Nucleus accumbens (tissue), 56 donors: ENCODE measurements around the gene VAT1L.
A peak's percentile ranks its signal among the peaks of the same experiment; 100 is the strongest.

Source experiments
- DNase-seq, 56 donors: peaks; one replicate each; lab custom pipeline; 2025; lab: John Stamatoyannopoulos, UW

The VAT1L gene

DNA sequence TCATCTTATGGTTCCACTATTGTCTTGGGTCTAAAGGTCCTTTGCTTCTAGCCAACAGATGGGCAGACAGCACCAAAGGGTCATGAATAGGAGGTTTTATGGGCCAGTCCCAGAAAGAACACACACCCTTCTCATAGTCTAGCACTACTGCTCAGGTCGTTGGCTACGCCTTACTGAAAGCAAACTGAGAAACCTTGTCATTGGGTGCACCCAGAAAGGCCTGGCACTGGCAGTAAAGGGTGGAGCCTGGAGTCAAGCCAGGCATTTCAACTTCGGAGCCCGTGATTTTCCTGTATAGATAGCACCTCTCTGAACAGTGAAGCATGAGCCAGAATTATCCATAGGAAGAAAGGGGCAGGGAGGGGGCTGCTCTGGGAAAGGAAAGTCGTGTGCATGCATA, 74.9 kb downstream of the VAT1L start:
- DNase-seq = no peak

DNA sequence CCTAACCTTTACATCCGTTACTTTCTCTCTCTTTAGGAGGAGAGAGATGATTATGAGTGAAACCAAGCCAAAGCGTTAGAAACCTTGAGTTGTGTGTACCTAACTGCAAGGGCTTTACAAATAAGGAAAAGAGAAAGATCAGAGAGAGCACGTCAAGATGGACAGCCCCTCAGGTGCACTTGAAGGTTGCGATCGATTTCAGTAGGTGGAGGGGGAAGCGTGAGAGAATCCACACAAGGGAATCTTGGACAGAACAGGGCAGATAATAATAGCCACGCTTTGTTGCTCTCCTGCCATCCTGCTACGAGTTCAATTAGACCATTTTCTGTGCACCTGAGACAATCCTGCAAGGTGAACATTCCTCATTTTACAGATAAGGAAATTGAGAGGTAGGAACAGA, 78.4 kb downstream of the VAT1L start:
- no peak for DNase-seq

DNA sequence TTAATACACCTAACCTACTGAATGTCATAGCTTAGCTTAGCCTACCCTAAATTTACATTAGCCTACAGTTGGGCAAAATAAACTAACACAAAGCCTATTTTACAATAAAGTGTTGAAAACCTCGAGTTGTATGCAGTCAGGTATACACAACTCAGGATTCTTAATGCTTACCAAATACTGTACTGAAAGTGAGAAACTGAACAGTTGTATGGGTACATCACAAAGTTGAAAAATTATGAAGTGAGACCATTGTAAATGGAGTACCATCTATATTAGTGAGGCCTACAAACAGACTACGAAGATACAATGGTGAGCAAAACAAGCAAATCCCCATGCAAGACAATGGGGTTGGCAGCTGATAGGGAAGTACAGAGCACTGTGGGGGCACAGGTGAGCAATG, 79.7 kb downstream of the VAT1L start:
- no peak for DNase-seq

DNA sequence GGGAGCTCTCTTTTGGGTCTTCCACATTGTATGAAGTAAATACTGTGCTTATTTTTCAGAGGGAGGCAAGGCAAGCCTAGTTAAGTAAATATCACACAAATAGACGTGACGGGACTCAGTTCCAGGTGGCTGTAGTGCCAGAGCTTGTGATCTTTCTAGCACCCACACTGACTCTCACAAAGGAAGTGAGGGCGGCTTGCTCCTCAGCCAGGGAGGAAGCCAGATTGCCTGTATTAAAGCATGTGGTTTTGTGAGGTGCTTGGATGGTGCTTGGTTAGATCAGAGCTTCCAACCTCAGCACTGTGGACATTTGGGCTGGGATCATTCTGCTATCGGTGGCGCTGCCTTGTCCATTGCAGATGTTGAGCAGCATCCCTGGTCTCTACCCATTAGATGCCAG, 80.1 kb downstream of the VAT1L start:
- DNase-seq = peak in 1 of 56 donors; percentile 11

DNA sequence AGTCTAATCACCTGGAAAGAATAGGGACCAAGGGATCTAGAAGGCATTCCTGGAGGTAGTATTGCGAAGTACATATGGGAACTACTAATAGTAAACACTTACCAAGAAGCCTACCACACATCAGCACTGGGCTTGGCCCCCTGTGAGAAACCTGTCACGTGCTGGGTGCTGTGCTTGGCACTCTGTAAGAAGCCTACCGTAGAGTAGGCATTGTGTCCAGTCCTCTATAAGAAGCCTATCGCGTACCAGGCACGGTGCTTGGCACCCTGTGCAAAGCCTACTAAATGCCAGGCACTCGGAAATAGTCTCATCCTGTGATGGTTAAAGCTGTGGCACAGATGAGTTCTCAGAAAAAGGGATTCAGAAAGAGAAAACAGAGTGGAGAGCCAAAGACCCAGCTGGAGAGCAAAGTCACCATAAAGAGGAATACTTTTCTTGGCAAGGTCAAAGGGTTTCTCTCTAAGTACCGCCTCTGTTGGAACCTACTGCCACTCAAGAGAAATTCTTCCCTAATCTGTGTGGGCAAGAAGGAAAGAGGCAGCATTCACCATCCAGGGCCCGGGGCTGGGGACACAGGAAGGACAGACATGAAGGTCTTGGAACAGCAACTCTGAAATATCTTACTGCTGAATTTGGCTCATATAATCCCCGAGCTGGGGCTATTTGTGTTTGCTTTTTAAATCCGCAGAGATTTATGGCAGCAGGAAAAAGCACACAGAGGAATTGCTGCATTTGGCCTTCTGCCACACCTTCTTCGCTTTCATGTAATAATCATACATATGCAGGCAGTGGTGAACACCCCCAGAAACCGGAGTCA, 81.8 kb downstream of the VAT1L start:
- no peak for DNase-seq

DNA sequence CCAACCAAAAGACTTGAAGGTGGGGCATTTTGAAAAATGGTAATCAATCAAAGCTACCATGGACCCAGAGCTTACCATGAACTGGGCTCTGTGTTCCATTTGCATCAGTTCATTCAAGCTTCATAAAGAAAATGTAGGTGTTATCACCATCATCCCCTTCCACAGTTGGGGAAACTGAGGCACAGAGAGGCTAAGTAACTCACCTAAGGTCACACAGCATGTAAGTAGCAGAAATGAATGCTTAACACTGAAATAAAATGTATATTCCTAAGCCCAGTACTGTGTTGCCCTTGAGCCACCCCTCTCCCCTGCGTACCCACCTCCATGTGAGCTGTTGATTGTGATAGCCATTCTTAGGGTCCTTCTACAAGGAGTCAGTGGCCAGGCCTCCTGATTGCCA, 83.6 kb downstream of the VAT1L start:
- DNase-seq = no peak

DNA sequence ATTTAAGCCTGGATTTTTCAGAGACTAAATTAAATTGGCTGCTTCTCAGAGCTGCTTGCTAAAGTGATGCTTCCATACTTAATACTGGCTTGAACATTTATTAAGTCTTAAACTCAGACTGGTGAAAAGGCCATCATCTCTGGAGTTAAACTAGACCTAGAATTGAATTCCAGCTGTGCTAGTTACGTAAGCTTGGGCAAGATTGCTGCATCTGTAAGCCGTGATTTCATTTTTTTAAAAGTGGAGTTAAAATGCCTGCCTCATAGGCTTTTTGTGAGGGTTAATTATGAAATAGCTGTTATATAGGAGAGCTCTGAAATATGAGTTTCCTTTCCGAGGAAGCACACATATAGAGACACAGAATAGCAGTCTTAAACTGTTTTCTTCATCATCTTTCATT, 84.7 kb downstream of the VAT1L start:
- DNase-seq = no peak

DNA sequence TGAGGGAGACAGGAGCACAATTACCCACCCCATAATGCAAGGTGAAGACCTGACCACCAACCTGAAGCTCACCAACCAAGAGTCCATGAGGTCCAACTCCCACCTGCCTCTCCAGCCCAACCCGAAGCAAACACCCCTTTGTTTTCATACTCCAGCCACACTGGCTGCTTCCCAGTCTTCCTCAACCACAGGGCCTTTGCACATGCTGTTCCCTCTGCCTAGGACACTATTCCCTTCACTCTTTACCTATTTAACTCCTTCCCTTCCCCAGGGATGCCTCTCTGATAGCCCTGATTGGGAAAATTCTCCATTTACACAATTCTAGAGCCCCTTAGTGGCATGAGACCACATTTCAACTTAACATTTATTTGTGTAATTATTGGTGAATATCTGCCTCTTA, 86.0 kb downstream of the VAT1L start:
- no peak for DNase-seq

DNA sequence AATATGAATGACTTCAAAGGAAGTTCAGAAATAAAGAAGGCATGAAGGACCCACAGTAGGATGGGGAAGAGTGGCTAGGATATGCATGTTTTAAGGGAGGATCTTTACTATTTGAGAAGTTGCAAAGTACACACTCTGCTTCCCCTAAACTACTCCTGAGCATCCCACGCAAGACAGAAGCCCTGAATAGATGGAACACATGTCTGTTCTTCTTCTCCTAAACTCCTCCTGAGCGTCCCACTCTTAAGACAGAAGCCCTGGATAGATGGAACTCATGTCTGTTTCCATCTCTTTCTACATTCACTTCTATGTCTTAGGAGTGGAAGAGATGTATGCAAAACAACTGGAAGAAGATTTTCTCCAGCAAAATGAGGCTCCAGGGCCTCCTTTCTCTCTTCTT, 88.4 kb downstream of the VAT1L start:
- no peak for DNase-seq

DNA sequence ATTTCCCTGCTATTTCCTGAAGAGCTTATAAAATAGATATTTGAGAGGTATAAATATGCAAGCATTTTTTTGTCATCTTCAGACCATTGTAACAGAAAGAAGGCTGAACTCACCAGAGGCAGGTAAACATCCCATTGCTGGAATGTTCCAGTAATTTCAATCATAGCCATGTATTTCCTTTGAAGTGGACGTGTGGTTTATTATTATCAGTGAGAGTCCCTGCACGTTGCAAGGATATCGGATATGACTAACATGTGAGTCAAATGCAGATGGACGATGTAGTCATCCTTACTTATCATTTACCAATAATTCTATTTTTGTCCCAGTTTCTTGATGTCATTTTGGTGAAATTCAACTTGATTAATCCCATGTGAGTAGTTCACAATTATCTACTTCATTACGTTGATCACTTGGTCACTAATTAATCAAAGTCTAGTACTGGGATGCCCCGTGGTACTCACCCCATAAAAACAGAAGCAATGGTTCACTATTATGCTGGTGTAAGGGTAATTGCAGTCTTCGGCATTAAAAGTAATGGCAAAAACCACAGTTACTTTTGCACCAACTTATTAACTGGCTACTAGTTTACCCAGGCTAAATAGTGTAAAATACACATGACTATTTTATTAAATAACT, 89.5 kb downstream of the VAT1L start:
- DNase-seq = no peak

DNA sequence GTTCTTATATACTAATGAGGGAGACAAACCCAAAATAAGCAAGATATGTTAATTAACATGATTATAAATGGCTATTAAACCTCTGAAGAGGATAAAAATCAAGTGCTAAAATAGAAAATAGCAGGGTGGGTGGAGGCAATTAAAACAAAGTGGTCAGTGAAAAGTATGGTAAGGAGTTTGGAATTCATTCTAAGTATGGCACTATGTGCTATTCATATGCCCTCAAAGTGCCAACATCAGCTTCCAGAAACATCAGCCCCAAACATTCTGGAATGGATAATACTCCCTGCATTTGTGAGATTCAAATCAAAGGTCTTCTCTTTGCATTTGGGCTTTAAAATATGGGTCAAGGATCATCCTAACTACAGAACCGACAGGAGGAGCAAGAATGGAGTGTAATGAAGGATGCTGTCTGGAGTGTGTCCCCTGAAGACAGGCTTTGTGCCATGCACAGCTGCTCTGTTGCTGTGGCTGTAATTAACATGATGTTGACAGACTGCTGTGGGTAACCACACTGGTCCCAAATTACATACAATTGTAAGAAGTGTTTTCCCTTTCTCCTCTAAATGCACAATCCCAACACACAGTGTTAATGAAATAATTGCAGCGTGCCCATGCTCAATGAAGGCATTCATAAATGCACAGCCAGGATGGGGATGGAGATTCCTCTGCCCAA, 93.1 kb downstream of the VAT1L start:
- no peak for DNase-seq

DNA sequence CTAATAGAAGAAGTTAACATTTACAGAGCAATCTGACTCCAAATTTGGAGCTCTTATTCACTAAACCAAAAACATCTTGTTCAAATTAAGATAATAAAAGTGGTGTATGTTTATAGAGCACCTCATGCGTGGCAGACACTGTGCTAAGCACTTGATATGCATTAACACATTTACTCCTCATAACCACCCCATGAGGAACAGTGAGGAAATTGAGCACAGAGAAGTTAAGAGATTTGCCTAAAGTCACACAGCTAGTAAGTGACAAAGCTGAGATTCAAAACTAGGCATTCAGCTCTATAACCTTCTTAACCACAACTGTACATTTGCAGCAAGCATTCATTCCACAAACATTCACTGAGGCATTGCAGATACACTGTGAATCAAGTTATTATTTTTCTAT, 94.0 kb downstream of the VAT1L start:
- no peak for DNase-seq

DNA sequence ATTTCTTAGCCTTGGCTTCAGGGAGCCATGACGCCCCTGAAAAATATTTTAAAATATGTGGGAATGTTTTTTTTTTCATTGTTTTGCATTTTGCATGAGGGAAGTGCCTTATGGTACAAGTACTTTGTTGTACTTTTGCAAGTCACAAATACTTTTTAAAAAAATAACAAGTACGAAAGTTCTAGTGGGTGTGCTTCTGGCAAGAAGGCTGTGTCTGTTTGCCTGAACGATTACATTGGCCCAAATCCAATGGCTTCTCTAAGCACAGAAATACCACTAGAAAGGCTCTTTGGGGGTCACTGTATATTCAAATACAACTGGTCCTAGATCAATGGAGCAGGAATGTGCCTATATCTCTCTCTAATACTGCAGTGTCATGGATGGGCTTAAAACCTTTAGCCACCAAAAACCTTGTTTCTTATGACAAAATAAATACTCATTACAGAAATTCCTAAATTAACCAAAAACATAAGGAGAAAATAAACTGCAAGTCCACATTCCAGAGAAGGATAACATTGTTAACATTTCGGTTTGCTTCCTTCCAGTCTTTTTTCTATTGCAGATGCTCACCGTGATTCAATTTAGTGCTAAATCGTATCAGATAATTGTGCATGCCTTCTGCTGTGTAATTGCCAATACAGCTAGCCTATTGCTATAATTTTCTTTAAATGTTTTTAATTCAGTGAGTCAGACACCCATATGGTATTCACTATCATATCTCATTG, 97.4 kb downstream of the VAT1L start:
- DNase-seq = no peak

DNA sequence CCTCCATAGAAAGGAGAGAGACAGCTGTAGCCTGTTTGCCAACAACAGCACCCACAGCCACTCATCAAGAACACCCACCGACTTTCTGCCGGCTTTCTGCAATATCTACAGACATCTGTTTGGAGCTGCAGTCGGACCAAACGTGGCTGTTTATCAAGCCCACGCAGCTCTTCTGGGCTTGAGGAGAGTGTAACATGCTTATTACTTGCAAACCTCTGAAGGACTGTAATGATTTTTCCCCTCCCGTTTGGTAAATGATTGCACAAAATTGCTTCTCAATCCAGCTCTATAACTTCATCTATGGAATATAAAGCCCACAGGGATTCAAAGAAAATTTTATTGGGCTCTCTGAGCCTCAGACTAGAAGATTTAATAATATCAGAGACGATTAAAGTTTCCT, 100.5 kb downstream of the VAT1L start:
- DNase-seq = no peak

DNA sequence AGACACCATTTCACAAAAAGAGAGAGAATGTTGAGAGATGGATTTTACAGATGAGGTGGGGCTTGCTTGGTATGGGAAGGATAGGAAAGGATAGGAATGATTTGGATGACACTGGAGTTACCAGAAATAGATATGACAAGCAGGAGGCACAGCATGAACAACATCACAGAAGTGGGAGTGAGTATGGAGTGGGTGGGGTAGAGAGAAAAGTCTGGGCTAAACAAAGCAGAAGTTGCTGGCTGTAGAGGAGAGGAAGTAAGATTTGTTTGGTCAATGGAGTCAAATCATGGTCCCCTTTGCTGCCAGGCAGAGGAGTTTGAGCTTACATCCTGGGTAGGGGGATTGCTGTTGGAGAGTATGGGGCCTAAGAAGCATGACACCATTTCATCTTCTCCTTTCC, 101.7 kb downstream of the VAT1L start:
- peak in 3 of 56 donors; percentile 4 to 9 (median 5) for DNase-seq

DNA sequence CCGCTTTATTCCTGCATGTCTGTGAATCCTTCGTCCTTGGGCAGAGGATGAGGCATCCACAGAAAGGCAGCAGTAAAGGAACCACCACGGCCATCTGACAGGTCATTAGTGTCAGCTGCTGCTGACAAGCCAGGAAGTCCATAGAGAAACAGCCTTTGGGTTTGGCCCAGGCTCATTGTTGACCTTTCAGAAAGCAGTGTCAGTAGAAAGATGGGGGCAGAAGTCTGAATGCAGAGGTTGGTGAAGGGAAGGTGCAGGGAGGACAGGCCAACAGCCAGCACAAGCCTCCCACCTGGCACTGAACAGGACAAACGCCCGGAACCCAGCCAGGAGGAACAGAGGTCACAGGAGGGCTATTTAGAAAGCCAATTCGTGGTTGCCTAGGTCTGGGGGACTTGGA, 105.8 kb downstream of the VAT1L start:
- DNase-seq = no peak

DNA sequence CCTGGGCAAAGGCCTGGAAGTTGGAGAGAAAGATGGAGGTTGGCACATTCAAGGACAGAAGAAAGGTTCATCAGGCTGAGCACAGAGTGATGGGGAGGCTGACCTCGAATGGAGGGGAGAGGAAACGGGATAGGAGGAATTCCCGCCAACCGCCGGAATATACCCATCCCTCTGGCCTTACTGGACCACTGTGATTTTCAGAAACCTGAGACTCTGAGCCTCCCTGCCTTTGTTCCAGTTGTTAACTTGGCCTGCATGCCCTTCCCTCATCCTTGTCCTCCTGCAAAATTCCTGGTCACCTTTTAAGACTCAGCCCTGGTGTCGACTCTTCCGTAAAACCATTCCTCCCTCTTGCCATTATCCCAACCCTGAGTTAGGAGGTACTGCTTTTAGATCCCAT, 107.6 kb downstream of the VAT1L start:
- no peak for DNase-seq

DNA sequence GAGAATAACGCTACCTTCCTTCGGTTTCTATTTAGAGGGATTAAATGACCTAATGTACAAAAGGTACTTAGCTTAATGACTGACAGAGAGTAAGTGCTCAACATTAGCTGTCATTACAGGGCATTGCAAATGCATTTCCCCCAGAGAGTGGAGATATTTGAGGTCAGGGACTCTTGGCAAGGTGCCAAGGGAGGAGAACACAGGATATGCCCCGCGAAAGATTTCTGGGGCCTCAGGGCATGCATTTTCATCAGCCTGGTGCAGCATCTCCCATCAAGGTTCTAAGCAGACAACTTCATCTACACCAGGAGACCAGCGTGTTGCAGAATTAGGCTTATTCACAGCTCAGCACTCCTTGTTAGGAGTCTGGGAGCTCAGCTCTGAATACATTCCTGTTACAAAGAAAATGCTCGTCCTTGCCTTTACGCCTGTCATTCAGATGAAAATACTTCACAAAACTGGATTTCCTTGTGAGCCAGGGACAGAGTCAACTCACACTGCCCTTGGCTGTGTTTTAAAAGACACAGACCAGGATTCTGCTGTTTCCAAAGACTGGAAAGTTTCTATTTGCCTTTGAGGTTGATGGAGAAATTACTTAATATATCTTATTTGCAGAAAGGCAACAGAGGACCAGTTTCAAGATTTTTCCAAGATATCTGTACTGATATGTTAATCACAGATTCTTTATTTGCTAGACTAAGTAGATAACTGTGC, 108.2 kb downstream of the VAT1L start:
- DNase-seq = peak in 2 of 56 donors; percentile 2 to 28

DNA sequence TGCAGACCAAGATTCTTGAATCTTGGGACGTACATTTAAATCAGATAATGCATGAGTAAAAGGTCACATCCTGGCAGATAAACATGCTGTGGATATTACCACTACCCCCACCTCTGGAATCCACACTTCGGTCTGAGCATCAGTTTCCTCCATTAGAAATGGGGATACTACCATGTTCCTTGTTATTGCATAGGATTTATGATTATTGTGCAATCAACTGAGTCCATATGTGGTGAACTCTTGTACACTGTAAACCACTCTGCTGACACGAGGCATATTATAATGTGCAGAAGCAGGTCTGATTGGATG, 108.7 kb downstream of the VAT1L start:
- DNase-seq = no peak

DNA sequence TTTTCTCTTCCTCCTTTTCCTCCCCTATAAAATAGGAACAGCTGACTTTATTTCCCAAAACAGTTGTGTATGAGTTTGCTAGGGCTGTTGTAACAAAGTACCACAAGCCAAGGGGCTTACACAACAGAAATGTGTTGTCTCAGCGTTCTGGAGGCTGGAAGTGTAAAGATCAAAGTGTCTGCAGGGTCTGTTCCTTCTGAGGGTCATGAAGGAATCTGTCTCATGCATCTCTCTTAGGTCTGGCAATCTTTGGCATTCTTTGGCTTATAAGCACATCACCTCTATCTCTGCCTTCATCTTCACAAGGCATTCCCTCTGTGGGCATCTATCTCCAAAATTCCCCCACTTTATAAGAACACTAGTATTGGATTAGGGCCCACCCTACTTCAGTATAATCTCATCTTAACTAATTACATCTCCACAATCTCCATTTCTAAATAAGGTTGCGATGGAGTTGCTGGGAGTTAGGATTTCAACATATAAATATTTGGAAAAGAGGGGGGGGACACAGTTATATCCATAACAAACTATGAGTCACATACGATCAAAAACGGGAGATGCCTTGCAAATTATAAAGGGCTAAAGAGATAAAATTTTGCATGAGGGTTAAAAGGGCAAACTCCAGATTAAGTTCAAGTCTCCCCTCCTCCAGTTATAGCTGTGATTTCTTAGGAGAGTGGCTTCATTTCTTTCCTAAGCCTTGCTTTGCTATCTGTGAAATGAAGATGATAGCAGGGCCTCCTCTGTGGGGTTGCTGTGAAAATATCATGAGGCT, 109.7 kb downstream of the VAT1L start:
- no peak for DNase-seq
